ENCODE data around the gene SPTBN5.

SPTBN5 gene

DNA sequence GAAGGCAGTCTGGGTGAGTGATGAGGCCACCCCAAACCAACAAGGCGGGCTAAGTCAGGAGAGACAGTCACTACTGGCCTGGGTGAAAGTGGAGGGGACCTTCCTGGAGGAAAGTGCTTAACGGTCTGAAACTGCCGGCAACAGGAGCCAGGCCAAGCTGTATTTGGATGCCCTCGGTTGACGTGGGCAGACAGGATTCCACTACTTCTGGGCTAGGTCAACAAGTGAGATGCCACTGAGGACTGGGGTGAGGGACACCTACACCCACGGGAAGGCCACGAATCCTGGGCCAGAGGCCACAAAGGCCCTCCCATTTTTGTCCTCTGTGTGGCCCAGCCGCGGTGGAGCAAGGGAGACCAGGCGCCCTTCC lies 12.3 kb downstream of the SPTBN5 start (continued):
- no peak for TF ChIP-seq PPARA (CRISPR knock-in tag; IDR thresholded peaks at IDR 0.05; ENCODE audit: borderline replicate concordance)
- TF ChIP-seq ZFP30 (CRISPR knock-in tag; IDR thresholded peaks at IDR 0.05): no peak

DNA sequence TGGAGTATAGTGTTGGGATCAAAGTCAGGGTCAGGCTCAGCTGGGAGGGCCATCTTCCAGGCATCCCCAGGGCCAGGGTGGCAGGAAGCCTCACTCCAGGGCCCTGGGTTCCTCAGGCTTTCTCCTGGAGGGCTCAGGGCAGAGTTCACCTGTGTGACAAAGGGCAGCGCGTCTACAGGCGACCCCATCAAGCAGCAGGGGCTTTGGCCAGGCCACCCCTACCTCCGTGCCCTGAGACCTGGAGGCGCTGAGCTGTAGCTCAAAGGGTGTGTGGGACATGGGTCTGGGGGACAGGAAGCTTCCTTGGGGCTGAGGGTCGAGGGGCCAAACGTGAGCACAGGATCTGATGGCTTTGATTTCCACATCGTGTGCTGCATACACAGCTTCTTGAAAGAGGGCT lies 12.8 kb downstream of the SPTBN5 start:
- ATAC-seq: no peak
- TF ChIP-seq ZNF565 (CRISPR knock-in tag; conservative IDR thresholded peaks at IDR 0.05; ENCODE audit: low read depth): no peak
- no peak for TF ChIP-seq ZNF8 (CRISPR knock-in tag; IDR thresholded peaks at IDR 0.05)
- no peak for TF ChIP-seq ZC3H10 (CRISPR knock-in tag; IDR thresholded peaks at IDR 0.05)
- TF ChIP-seq TOX (CRISPR knock-in tag; IDR thresholded peaks at IDR 0.05; ENCODE audit: borderline replicate concordance): no peak
- no peak for TF ChIP-seq SNAI2 (CRISPR knock-in tag; IDR thresholded peaks at IDR 0.05)

DNA sequence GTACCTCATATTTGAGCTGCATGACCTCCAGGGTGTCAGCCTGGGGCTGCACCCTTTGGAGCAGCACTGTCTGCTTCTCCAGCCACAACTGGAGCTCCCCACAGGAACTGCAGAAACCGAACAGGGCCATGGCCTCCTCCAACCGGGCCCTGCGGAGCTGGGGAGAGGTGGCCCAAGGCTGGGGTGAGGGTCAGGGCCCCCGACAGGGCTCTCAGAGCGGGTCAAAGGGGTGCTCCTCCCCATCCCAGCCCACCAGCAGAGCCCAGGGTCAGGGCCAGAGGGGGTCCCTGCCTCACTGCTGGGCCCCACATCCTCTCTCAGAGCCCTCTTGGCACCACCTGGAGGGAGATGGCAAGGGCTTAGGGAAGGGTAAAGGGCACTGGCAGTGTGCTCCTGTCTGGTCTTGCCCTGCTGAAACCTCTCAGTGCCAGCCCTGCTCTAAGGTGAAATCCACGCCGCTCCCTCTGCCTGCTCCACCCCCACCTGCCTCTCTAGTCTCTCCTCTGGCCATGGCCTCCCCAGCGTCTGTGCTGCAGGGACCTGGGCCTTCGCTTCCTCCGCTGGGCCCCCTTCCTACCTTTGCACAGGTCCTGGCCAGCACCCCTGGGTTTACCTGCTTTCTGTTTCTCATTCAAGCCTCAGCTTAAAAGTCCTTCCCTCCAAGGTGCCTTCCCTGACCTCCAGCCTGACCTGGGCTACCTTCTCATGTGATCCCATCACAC lies 13.5 kb downstream of the SPTBN5 start:
- ATAC-seq: no peak
- TF ChIP-seq CSDC2 (CRISPR knock-in tag; IDR thresholded peaks at IDR 0.05): no peak
- TF ChIP-seq, protein P1, sequence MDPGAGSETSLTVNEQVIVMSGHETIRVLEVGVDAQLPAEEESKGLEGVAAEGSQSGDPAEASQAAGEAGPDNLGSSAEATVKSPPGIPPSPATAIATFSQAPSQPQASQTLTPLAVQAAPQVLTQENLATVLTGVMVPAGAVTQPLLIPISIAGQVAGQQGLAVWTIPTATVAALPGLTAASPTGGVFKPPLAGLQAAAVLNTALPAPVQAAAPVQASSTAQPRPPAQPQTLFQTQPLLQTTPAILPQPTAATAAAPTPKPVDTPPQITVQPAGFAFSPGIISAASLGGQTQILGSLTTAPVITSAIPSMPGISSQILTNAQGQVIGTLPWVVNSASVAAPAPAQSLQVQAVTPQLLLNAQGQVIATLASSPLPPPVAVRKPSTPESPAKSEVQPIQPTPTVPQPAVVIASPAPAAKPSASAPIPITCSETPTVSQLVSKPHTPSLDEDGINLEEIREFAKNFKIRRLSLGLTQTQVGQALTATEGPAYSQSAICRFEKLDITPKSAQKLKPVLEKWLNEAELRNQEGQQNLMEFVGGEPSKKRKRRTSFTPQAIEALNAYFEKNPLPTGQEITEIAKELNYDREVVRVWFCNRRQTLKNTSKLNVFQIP (CRISPR knock-in tag; IDR thresholded peaks at IDR 0.05; ENCODE audit: borderline replicate concordance, low read depth): no peak
- no peak for TF ChIP-seq ZNF565 (CRISPR knock-in tag; conservative IDR thresholded peaks at IDR 0.05; ENCODE audit: low read depth)
- TF ChIP-seq, protein P2, sequence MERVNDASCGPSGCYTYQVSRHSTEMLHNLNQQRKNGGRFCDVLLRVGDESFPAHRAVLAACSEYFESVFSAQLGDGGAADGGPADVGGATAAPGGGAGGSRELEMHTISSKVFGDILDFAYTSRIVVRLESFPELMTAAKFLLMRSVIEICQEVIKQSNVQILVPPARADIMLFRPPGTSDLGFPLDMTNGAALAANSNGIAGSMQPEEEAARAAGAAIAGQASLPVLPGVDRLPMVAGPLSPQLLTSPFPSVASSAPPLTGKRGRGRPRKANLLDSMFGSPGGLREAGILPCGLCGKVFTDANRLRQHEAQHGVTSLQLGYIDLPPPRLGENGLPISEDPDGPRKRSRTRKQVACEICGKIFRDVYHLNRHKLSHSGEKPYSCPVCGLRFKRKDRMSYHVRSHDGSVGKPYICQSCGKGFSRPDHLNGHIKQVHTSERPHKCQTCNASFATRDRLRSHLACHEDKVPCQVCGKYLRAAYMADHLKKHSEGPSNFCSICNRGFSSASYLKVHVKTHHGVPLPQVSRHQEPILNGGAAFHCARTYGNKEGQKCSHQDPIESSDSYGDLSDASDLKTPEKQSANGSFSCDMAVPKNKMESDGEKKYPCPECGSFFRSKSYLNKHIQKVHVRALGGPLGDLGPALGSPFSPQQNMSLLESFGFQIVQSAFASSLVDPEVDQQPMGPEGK (CRISPR knock-in tag; IDR thresholded peaks at IDR 0.05; ENCODE audit: borderline replicate concordance): no peak
- no peak for TF ChIP-seq ZNF70 (CRISPR knock-in tag; IDR thresholded peaks at IDR 0.05)
- TF ChIP-seq, protein P3, sequence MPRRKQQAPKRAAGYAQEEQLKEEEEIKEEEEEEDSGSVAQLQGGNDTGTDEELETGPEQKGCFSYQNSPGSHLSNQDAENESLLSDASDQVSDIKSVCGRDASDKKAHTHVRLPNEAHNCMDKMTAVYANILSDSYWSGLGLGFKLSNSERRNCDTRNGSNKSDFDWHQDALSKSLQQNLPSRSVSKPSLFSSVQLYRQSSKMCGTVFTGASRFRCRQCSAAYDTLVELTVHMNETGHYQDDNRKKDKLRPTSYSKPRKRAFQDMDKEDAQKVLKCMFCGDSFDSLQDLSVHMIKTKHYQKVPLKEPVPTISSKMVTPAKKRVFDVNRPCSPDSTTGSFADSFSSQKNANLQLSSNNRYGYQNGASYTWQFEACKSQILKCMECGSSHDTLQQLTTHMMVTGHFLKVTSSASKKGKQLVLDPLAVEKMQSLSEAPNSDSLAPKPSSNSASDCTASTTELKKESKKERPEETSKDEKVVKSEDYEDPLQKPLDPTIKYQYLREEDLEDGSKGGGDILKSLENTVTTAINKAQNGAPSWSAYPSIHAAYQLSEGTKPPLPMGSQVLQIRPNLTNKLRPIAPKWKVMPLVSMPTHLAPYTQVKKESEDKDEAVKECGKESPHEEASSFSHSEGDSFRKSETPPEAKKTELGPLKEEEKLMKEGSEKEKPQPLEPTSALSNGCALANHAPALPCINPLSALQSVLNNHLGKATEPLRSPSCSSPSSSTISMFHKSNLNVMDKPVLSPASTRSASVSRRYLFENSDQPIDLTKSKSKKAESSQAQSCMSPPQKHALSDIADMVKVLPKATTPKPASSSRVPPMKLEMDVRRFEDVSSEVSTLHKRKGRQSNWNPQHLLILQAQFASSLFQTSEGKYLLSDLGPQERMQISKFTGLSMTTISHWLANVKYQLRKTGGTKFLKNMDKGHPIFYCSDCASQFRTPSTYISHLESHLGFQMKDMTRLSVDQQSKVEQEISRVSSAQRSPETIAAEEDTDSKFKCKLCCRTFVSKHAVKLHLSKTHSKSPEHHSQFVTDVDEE (CRISPR knock-in tag; IDR thresholded peaks at IDR 0.05): no peak

DNA sequence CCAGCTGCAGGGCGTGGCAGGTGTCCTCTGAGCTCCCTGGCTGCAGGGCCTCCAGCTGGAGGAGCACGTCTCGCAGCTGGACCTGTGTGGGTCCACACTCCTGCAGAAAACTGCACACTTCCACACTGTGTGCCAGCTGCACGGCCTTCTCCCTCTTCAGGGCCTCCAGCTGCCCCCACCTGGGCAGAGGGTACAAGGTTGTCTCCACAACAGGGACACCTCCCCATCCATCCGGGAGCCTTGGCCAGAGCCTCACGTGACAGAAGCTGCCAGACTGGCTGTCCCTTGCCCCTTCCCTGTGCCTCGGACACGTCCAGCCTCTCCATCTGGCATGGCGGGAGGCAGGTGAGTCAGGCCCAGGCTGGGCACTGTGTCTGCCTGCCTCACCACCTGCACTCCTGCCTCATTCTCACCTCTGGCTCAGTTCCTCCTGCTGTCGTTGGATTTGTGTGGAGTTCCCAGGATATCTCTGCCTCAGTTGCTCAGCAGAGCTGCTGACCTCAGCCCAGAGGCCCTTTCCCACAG lies 14.5 kb downstream of the SPTBN5 start:
- no peak for ATAC-seq
- TF ChIP-seq ZNF8 (CRISPR knock-in tag; IDR thresholded peaks at IDR 0.05) (no peak), ARNTL (CRISPR knock-in tag; IDR thresholded peaks at IDR 0.05; ENCODE audit: borderline replicate concordance, low read depth) (no peak), ZNF70 (CRISPR knock-in tag; IDR thresholded peaks at IDR 0.05) (no peak), ZFP30 (CRISPR knock-in tag; IDR thresholded peaks at IDR 0.05) (no peak), ZFP3 (CRISPR knock-in tag; IDR thresholded peaks at IDR 0.05) (no peak)
- TF ChIP-seq, protein P4, sequence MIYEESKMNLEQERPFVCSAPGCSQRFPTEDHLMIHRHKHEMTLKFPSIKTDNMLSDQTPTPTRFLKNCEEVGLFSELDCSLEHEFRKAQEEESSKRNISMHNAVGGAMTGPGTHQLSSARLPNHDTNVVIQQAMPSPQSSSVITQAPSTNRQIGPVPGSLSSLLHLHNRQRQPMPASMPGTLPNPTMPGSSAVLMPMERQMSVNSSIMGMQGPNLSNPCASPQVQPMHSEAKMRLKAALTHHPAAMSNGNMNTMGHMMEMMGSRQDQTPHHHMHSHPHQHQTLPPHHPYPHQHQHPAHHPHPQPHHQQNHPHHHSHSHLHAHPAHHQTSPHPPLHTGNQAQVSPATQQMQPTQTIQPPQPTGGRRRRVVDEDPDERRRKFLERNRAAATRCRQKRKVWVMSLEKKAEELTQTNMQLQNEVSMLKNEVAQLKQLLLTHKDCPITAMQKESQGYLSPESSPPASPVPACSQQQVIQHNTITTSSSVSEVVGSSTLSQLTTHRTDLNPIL (CRISPR knock-in tag; IDR thresholded peaks at IDR 0.05; ENCODE audit: low read depth): no peak

DNA sequence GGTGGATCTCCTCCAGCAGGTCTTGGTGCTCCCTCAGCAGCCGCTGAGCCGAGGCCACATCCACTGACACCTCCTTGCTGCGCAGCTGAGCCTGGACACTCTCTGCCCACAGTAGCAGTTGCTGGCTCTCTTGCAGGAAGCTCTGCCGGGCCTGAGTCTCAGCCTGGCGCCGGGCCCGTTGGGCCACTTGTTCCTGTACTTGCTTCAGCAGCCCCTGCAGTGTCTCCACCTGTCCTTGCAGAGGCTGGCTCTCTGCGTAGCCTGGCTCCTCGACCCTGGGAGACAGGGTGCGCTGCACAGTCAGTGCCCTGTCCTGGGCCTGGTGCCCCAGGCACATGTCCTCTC lies 15.5 kb downstream of the SPTBN5 start:
- ATAC-seq: no peak
- TF ChIP-seq ZNF70 (CRISPR knock-in tag; IDR thresholded peaks at IDR 0.05) (no peak), TCF4 (CRISPR knock-in tag; IDR thresholded peaks at IDR 0.05; ENCODE audit: borderline replicate concordance) (no peak), ZNF8 (CRISPR knock-in tag; IDR thresholded peaks at IDR 0.05) (no peak), CSDC2 (CRISPR knock-in tag; IDR thresholded peaks at IDR 0.05) (no peak), SNAI2 (CRISPR knock-in tag; IDR thresholded peaks at IDR 0.05) (no peak), ZFP30 (CRISPR knock-in tag; IDR thresholded peaks at IDR 0.05) (no peak), ISL1 (CRISPR knock-in tag; IDR thresholded peaks at IDR 0.05) (no peak)
